Mesenteric fat pad (tissue), 1 donor: ENCODE data around the gene RBM24. TPM values are rescaled to one million over a fixed set of nuclear protein-coding genes. Genes with fewer than 3 reads are reported as not detected.

Experiments used
- DNase-seq: peaks from one replicate; pipeline ENCODE4 v3.0.0-alpha.2; 2020; ENCODE audit warnings: low spot score
- total RNA-seq: library from RNA; stranded (reverse); fragmentation: NEBNext Ultra II Directional; extraction: Animal tissue kit (Norgen Biotek cat#: 25700); gene quantifications from one replicate; pipeline ENCODE4 v1.2.1, GENCODE V29; 2021
- donor health status: DM: yes; HTN: yes; CAD: no.

The RBM24 gene
- total RNA-seq, 1 donor from 2014 or later = 1.3 TPM

- DNase-seq = no peak
Measured at GRCh38 chr6:17341117-17341805, 60.1 kb downstream of the RBM24 start.

- DNase-seq = no peak
Measured at GRCh38 chr6:17341891-17342290, 60.7 kb downstream of the RBM24 start.

- DNase-seq = no peak
Measured at GRCh38 chr6:17343215-17343614, 62.1 kb downstream of the RBM24 start.

Other genes starting within 250 kb of the RBM24 start
- gene STMND1, start 179.3 kb upstream of the RBM24 start, total RNA-seq = not detected
- gene CAP2, start 112.2 kb downstream of the RBM24 start, total RNA-seq = 9.3 TPM